ENCODE measurements around the gene PTPRB. TPM values are rescaled to one million over a fixed set of nuclear protein-coding genes. Genes with fewer than 3 reads are reported as not detected.
A peak's percentile ranks its signal among the peaks of the same experiment; 100 is the strongest.

PTPRB gene
- total RNA-seq, 2 donors from 2014 or later, result 17.3 to 27.7 TPM

DNA sequence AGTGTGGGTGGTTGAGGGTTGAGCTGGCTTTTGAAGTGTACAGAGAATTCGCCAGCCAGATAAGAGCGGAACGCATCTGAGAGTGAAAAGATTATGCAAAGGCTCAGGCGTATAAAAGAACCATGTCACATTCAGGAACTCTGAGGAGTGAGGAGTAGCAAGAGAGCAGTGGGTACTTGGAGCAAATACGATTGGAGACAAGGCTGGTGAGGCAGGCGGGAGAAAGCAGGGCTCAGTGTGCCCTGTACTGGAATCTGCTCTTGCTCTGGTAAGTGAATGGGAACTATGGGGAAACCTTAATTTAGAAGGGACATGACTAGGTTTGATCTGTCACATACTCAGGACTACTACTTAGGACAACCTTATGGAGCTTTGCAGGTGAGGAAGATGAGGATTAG, 87.0 kb downstream of the PTPRB start:
- no peak overlapping the region for H3K9ac ChIP-seq (ENCODE audit: low read depth in 2 of 2, low read length in 2 of 2)
- H3K27ac ChIP-seq, result no peak overlapping the region
- H3K9me3 ChIP-seq, result no peaks in the 10 kb centered on the region
- intact Hi-C loops (cut with DNase I), result no loop called here
- no peaks in the 10 kb centered on the region for H3K4me1 ChIP-seq
- H3K36me3 ChIP-seq, result no peaks in the 10 kb centered on the region
- no peak for DNase-seq
- no peak overlapping the region for H3K4me3 ChIP-seq
- TF ChIP-seq, protein P1, sequence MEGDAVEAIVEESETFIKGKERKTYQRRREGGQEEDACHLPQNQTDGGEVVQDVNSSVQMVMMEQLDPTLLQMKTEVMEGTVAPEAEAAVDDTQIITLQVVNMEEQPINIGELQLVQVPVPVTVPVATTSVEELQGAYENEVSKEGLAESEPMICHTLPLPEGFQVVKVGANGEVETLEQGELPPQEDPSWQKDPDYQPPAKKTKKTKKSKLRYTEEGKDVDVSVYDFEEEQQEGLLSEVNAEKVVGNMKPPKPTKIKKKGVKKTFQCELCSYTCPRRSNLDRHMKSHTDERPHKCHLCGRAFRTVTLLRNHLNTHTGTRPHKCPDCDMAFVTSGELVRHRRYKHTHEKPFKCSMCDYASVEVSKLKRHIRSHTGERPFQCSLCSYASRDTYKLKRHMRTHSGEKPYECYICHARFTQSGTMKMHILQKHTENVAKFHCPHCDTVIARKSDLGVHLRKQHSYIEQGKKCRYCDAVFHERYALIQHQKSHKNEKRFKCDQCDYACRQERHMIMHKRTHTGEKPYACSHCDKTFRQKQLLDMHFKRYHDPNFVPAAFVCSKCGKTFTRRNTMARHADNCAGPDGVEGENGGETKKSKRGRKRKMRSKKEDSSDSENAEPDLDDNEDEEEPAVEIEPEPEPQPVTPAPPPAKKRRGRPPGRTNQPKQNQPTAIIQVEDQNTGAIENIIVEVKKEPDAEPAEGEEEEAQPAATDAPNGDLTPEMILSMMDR (IDR thresholded peaks at IDR 0.05), result no peak
- H3K27me3 ChIP-seq, result peaks cover 5% of the 10 kb centered on the region

DNA sequence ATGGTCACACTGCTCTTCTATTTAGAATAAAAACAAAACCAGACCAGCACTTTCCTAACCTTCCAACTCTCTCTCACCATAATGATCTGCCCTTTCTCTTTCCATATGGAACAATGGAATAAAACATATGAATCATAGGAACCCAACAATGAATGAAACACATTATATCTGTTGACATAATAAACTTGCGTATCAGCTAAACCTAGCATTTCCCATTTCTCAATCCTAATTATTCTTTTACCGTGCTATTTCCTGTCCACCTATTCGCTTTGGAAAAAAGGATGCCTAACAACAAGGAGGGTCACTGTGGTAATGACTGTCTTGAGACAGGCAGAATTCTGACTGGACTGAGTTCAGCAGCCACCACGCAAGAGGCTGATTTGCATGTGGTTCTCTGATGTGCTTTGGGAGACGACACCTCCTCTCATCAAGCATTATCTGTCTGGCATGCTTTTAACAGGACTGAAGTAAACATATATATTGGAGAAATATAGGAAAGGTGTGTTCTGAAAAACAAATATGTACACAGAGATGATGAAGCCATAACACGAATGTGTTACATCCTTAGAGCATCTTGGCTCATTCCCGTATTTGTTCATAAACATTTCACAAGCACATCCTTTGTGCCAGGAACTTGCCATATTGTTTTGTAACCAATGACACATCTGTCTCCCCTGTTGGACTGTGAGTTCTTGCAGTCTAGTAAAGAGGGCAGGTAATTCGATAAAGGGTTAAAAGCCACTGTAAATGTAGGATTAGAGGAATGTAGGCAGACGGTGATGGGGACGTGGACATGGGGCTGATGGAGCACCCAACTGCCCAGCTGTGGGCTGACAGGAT, 87.7 kb downstream of the PTPRB start:
- no peak for DNase-seq
- Histone ChIP-seq H3K9me3 (no peaks in the 10 kb centered on the region), H3K4me1 (no peaks in the 10 kb centered on the region), H3K27ac (no peak overlapping the region), H3K9ac (ENCODE audit: low read depth in 2 of 2, low read length in 2 of 2) (no peak overlapping the region), H3K27me3 (peaks cover 5% of the 10 kb centered on the region), H3K4me3 (no peak overlapping the region), H3K36me3 (no peaks in the 10 kb centered on the region)
- intact Hi-C loops (cut with DNase I), result no loop called here
- TF ChIP-seq, protein P1 (IDR thresholded peaks at IDR 0.05), result no peak

DNA sequence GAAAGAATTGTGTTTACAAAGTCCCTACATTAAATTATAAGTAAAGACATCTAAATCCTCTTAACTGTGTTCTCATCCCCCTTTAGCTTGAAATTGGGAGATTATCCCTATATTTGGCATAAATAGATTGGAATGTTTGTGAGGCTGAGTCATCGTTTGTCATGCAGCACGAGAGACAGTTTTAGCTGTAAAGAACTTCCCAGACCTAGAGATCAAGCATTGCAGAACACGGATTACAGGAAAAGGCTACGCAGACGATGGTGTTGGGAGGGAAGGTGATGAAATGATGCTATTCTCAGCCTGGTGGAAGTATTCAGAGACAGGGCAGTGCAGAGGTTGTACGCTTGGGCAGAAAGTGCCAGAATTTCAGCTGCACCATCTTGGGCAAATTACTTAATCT, 93.8 kb downstream of the PTPRB start:
- Histone ChIP-seq H3K27ac (no peak overlapping the region), H3K4me1 (no peaks in the 10 kb centered on the region), H3K9ac (ENCODE audit: low read depth in 2 of 2, low read length in 2 of 2) (no peak overlapping the region), H3K9me3 (no peaks in the 10 kb centered on the region), H3K27me3 (no peaks in the 10 kb centered on the region), H3K4me3 (no peak overlapping the region), H3K36me3 (no peaks in the 10 kb centered on the region)
- DNase-seq, result no peak
- TF ChIP-seq, protein P1 (IDR thresholded peaks at IDR 0.05), result no peak
- intact Hi-C loops (cut with DNase I), result no loop called here

DNA sequence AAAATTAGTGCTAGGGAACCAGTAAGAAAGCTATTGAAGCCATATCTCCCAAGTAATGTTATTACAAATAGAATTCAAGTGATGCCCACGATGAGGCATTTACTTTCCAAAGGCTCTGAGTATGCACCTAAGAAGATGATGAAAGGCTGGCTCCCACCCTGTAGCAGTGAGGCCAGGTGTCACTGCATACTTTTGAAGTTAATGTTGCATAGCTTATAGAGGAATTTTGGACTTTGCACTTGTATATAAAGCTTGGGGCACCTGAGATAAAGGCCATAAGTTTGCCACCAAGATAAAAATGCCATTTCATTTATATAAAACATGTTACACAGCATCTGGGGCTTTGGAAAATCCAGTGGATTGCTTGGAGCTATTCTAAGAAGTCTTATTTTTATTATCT, 96.2 kb downstream of the PTPRB start:
- H3K9me3 ChIP-seq, result no peaks in the 10 kb centered on the region
- H3K9ac ChIP-seq (ENCODE audit: low read depth in 2 of 2, low read length in 2 of 2), result no peak overlapping the region
- DNase-seq, result peak; percentile 32
- no peak overlapping the region for H3K27ac ChIP-seq
- no peaks in the 10 kb centered on the region for H3K36me3 ChIP-seq
- no peaks in the 10 kb centered on the region for H3K4me1 ChIP-seq
- no peak overlapping the region for H3K4me3 ChIP-seq
- TF ChIP-seq, protein P1 (IDR thresholded peaks at IDR 0.05), result no peak
- intact Hi-C loops (cut with DNase I), result no loop called here
- H3K27me3 ChIP-seq, result no peaks in the 10 kb centered on the region

DNA sequence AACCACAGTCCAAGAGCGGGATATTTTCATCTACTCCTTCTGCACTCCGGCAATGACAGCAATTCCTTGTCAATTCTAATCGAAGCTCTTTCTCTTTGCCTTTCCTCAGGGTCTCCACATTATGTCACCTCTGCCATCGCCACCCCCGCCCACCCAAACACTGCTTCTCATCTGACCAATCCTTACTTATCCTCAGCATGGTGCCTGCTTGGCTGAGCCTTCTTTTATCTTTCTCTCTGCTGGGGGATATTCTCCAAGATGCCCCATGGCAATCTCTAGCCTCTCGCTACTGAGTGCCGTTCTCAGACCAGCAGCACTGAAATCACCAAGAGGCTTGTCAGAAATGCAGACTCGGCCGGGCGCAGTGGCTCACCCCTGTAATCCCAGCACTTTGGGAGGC, 100.6 kb downstream of the PTPRB start:
- TF ChIP-seq, protein P1 (IDR thresholded peaks at IDR 0.05), result no peak
- H3K9ac ChIP-seq (ENCODE audit: low read depth in 2 of 2, low read length in 2 of 2), result no peak overlapping the region
- H3K27ac ChIP-seq, result no peak overlapping the region
- no peaks in the 10 kb centered on the region for H3K9me3 ChIP-seq
- no peaks in the 10 kb centered on the region for H3K4me1 ChIP-seq
- no peak overlapping the region for H3K4me3 ChIP-seq
- H3K36me3 ChIP-seq, result no peaks in the 10 kb centered on the region
- DNase-seq, result no peak
- H3K27me3 ChIP-seq, result no peaks in the 10 kb centered on the region
- intact Hi-C loops (cut with DNase I), result no loop called here

All from colonic mucosa (tissue), 4 donors.